GM23338 (cell line): ENCODE results near the gene KCNK16.

Experiments used
- CTCF ChIP-seq, 2 experiments: fragments of 200-600 bp in 1 of 2; sonication (generic) in 1 of 2; conservative IDR thresholded peaks; 2 replicates each; pipeline versions ENCODE4 v1.5.1 to v1.6.1; 2016 to 2017; ENCODE audit warnings: antibody characterized with exemption in 2 of 2, low read depth in 2 of 2, mild to moderate bottlenecking in 2 of 2, moderate library complexity in 1 of 2
- ETS1 ChIP-seq: IDR thresholded peaks from 2 replicates; pipeline ENCODE4 v1.6.1; 2016; ENCODE audit warnings: antibody characterized with exemption
- EZH2 ChIP-seq: fragments of 200-600 bp; sonication (generic); IDR thresholded peaks from one replicate; pipeline ENCODE4 v1.8.0; 2017; ENCODE audit warnings: antibody characterized with exemption, mild to moderate bottlenecking, low read depth; ENCODE audit not compliant: unreplicated experiment
- POLR2AphosphoS5 ChIP-seq: IDR thresholded peaks from 2 replicates; pipeline ENCODE4 v1.6.1; 2016; ENCODE audit warnings: antibody characterized with exemption, low read depth
- REST ChIP-seq: IDR thresholded peaks from one replicate; pipeline ENCODE4 v1.6.1; 2018; ENCODE audit warnings: antibody characterized with exemption; ENCODE audit not compliant: unreplicated experiment

DNA sequence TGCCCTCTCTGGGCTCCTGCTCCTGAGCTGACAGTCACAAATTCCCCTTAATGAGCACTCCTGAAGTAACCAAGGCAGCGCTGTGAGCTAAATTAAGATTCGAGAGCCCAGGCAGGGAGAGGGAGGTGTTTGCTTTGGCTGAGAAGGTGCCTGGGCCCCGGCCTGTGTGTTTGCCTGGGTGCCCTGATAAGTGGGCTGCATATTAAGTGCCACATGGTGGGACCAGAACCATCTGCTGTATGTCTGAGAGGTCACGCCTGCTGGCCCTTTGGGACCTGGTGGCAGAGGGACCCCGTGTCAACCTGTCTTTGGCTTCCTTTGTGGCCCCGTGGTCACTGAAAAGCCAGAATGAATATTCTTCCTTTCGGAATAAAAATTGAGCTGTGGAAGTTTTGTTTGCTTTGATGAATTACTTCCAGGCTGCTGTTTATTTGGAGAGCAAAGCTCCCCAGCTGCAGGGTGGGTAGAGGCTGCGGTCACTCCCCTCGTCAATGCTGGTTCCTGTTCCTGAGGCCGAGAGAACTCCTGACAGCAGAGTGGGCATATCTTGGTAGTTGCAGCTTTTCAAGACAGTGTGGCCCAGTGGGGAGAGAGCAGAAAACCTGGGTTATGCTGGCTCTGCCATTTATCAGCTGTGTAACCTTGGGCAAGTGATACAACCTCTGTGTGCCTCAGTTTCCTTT, 17.5 kb upstream of the KCNK16 start:
- TF ChIP-seq CTCF (conservative IDR thresholded peaks at IDR 0.05; ENCODE audit: low read depth in 2 of 2) (no peak), EZH2 (no peak), ETS1 (no peak), REST (no peak), POLR2AphosphoS5 (no peak)
